Activated naive CD4-positive, alpha-beta T cell treated with anti-CD3 and anti-CD28 coated beads, Interleukin-2, amount 50 U/mL, for 24 hours (primary cell): ENCODE data around the gene SLC48A1.

ENCODE experiments used
- H3K27ac Mint-ChIP-seq: one replicate; pipeline ENCODE4 v1.8.0; 2021; ENCODE audit warnings: mild to moderate bottlenecking, mixed read lengths
- H3K27me3 Mint-ChIP-seq: one replicate; pipeline ENCODE4 v1.8.0; 2021; ENCODE audit warnings: mixed read lengths
- H3K36me3 Mint-ChIP-seq: one replicate; pipeline ENCODE4 v1.8.0; 2021; ENCODE audit warnings: mixed read lengths
- H3K4me1 Mint-ChIP-seq: one replicate; pipeline ENCODE4 v1.8.0; 2021; ENCODE audit warnings: mixed read lengths
- H3K4me3 Mint-ChIP-seq: one replicate; pipeline ENCODE4 v1.8.0; 2021; ENCODE audit warnings: mild to moderate bottlenecking, mixed read lengths
- H3K9me3 Mint-ChIP-seq: one replicate; pipeline ENCODE4 v1.8.0; 2021; ENCODE audit warnings: mixed read lengths

The SLC48A1 gene

GRCh38 chr12:47750916-47751470 is 22.0 kb upstream of the SLC48A1 start:
- no peak overlapping the region for H3K27ac Mint-ChIP-seq
- H3K36me3 Mint-ChIP-seq = no peaks in the 10 kb centered on the region
- no peak overlapping the region for H3K4me3 Mint-ChIP-seq
- peaks cover 7% of the 10 kb centered on the region for H3K4me1 Mint-ChIP-seq
- H3K9me3 Mint-ChIP-seq = no peaks in the 10 kb centered on the region
- no peaks in the 10 kb centered on the region for H3K27me3 Mint-ChIP-seq

GRCh38 chr12:47751561-47751960 is 21.5 kb upstream of the SLC48A1 start:
- Mint-ChIP-seq H3K4me3 (no peak overlapping the region), H3K27ac (no peak overlapping the region), H3K9me3 (no peaks in the 10 kb centered on the region), H3K36me3 (no peaks in the 10 kb centered on the region), H3K27me3 (no peaks in the 10 kb centered on the region), H3K4me1 (peaks cover 7% of the 10 kb centered on the region)

DNA sequence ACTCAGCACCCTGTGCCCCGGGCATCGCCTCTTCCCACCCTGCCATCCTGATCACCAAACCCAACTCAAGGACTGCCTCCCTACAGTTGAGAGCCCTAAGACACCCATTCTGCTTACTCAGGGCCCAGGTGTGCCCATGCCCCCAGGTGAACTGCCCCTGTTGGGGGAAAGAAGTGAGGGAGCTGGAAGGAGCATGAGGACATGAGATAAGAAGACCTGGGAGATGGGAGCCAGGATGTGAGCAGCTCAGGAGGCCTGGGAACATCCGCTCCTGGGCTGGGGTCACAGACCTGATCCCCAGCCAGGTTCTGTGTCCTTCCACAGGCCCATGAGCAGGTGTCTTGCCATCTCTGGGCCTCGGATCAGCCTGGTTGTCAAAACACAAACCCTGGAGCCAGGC is 20.9 kb upstream of the SLC48A1 start:
- Mint-ChIP-seq H3K4me1 (peaks cover 7% of the 10 kb centered on the region), H3K27me3 (no peaks in the 10 kb centered on the region), H3K4me3 (no peak overlapping the region), H3K27ac (peak overlapping the region; percentile 46), H3K36me3 (no peaks in the 10 kb centered on the region), H3K9me3 (no peaks in the 10 kb centered on the region)

DNA sequence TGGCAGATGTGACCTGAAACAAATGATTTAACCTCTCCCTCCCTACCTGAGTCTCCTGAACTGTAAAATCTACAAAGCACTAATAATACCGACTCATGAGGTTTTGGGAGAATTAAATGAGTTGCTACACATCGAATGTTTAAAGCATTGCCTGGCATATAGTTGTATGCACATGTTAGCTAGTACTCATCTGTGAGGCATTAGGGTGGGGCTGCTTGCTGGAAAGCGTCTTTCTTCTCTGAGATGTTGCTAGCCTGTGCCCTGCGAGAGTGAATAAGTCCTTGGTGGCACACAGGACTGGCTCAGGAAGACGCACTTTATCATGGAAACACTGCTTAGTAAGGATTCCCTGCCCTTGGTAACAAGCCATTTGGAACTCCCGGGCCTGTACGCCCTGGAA is 20.5 kb upstream of the SLC48A1 start:
- Mint-ChIP-seq H3K27me3 (no peaks in the 10 kb centered on the region), H3K4me1 (peaks cover 11% of the 10 kb centered on the region), H3K36me3 (no peaks in the 10 kb centered on the region), H3K9me3 (no peaks in the 10 kb centered on the region), H3K27ac (no peak overlapping the region), H3K4me3 (no peak overlapping the region)

- H3K27me3 Mint-ChIP-seq = no peaks in the 10 kb centered on the region
Measured at GRCh38 chr12:47753021-47754001, 19.7 kb upstream of the SLC48A1 start.

GRCh38 chr12:47754126-47754525 is 18.9 kb upstream of the SLC48A1 start:
- peaks cover 11% of the 10 kb centered on the region for H3K4me1 Mint-ChIP-seq
- no peak overlapping the region for H3K4me3 Mint-ChIP-seq
- H3K9me3 Mint-ChIP-seq = no peaks in the 10 kb centered on the region
- H3K27me3 Mint-ChIP-seq = no peaks in the 10 kb centered on the region
- H3K27ac Mint-ChIP-seq = no peak overlapping the region
- H3K36me3 Mint-ChIP-seq = no peaks in the 10 kb centered on the region

More at GRCh38 chr12:47753021-47754001, 19.7 kb upstream of the SLC48A1 start:
- no peaks in the 10 kb centered on the region for H3K9me3 Mint-ChIP-seq
- H3K4me3 Mint-ChIP-seq = no peak overlapping the region
- H3K36me3 Mint-ChIP-seq = no peaks in the 10 kb centered on the region
- no peak overlapping the region for H3K27ac Mint-ChIP-seq
- H3K4me1 Mint-ChIP-seq = peaks cover 11% of the 10 kb centered on the region

- Mint-ChIP-seq H3K27me3 (no peaks in the 10 kb centered on the region), H3K27ac (no peak overlapping the region), H3K4me1 (peaks cover 11% of the 10 kb centered on the region), H3K36me3 (no peaks in the 10 kb centered on the region), H3K9me3 (no peaks in the 10 kb centered on the region), H3K4me3 (no peak overlapping the region)
Measured at GRCh38 chr12:47754881-47755280, 18.2 kb upstream of the SLC48A1 start.

- no peak overlapping the region for H3K4me3 Mint-ChIP-seq
- H3K4me1 Mint-ChIP-seq = peaks cover 11% of the 10 kb centered on the region
- no peaks in the 10 kb centered on the region for H3K27me3 Mint-ChIP-seq
- H3K36me3 Mint-ChIP-seq = no peaks in the 10 kb centered on the region
- peak overlapping the region; percentile 35 for H3K27ac Mint-ChIP-seq
- no peaks in the 10 kb centered on the region for H3K9me3 Mint-ChIP-seq
Measured at GRCh38 chr12:47755655-47756562, 17.1 kb upstream of the SLC48A1 start.

GRCh38 chr12:47757364-47757839 is 15.6 kb upstream of the SLC48A1 start:
- Mint-ChIP-seq H3K4me3 (peak overlapping the region; percentile 15), H3K36me3 (no peaks in the 10 kb centered on the region), H3K4me1 (peaks cover 11% of the 10 kb centered on the region), H3K27ac (no peak overlapping the region), H3K27me3 (no peaks in the 10 kb centered on the region), H3K9me3 (no peaks in the 10 kb centered on the region)

GRCh38 chr12:47757840-47758583 is 15.0 kb upstream of the SLC48A1 start:
- H3K27ac Mint-ChIP-seq = peak overlapping the region; percentile 68
- peaks cover 11% of the 10 kb centered on the region for H3K4me1 Mint-ChIP-seq

GRCh38 chr12:47758584-47758833 is 14.5 kb upstream of the SLC48A1 start:
- no peaks in the 10 kb centered on the region for H3K9me3 Mint-ChIP-seq
- no peak overlapping the region for H3K27ac Mint-ChIP-seq
- H3K36me3 Mint-ChIP-seq = no peaks in the 10 kb centered on the region
- peak overlapping the region; percentile 42 for H3K4me3 Mint-ChIP-seq
- no peaks in the 10 kb centered on the region for H3K27me3 Mint-ChIP-seq
- peaks cover 11% of the 10 kb centered on the region for H3K4me1 Mint-ChIP-seq

More at GRCh38 chr12:47757840-47758583, 15.0 kb upstream of the SLC48A1 start:
- no peaks in the 10 kb centered on the region for H3K9me3 Mint-ChIP-seq
- no peaks in the 10 kb centered on the region for H3K36me3 Mint-ChIP-seq
- peak overlapping the region; percentile 42 for H3K4me3 Mint-ChIP-seq
- no peaks in the 10 kb centered on the region for H3K27me3 Mint-ChIP-seq

DNA sequence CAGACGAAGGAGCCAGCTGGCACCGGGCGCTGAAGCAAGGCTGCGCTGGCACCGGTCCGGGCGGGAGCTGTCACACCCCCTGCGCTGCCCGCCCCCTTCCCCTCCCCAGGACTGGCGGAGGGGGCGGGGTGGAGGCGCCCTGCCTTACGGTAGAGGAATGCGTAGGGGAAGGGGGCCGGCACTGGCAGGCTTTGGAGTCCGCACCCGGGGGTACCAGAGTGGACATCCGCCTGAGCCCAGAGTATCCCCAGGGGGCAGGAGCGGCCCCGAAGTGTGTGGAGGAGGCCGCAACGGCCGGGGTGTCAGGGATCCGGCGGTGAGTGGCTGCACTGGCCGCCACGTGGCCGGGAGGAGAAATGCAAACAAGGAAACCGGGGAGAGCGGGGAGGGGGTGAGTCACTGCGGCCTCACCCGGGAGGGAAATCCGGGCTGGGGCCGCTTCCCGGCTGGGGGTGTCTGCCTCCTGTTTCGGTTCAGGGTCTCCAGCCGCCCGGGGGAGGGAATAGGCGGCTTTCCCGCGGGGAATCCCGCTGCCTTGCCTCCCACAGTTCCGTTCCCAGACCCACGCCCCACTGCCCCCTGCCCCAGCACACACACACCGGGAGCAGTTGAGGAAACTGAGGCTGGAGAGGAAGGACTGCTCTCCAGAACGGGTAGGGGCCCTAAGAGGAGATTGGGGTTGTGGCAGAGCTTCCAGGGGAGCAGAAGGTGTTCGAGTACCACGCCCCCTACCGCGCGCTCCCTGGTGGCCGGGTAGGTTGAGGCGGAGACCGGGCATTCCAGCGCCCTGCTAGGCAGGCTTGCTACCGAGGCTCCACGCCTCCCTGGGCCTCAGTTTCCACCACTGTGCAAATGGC is 14.0 kb upstream of the SLC48A1 start, which contains the start of gene RAPGEF3:
TSS of gene RAPGEF3 (minus strand) at position 47 of the 857 bp plus-strand sequence. CDS start 324 bp downstream, outside the sequence.
- H3K4me1 Mint-ChIP-seq = peaks cover 11% of the 10 kb centered on the region
- no peaks in the 10 kb centered on the region for H3K36me3 Mint-ChIP-seq
- no peaks in the 10 kb centered on the region for H3K9me3 Mint-ChIP-seq
- peak within 1 kb of the TSS; percentile 71 for H3K4me3 Mint-ChIP-seq
- H3K27me3 Mint-ChIP-seq = no peaks in the 10 kb centered on the region
- H3K27ac Mint-ChIP-seq = peak within 1 kb of the TSS; percentile 68

- no peaks in the 10 kb centered on the region for H3K27me3 Mint-ChIP-seq
- H3K27ac Mint-ChIP-seq = no peak overlapping the region
- H3K9me3 Mint-ChIP-seq = no peaks in the 10 kb centered on the region
- H3K4me3 Mint-ChIP-seq = no peak overlapping the region
- H3K4me1 Mint-ChIP-seq = peaks cover 3% of the 10 kb centered on the region
- H3K36me3 Mint-ChIP-seq = no peaks in the 10 kb centered on the region
Measured at GRCh38 chr12:47762850-47763465, 10.1 kb upstream of the SLC48A1 start.
